Measurements from ENCODE around the gene NR2E3.

- TF ChIP-seq EZH2 (IDR thresholded peaks at IDR 0.05; ENCODE audit: insufficient read depth, low read length): no peak
- no peak for TF ChIP-seq CTCF (IDR thresholded peaks at IDR 0.05; ENCODE audit: insufficient read depth, low read depth, low read length)
These were observed 20.3 kb upstream of the NR2E3 start for GRCh38 chr15:71790081-71790480.

Data from astrocyte (in vitro differentiated cells and primary cell).